Left cardiac atrium (tissue), 4 donors: Measurements from ENCODE around the gene ERMAP. TPM values are rescaled to one million over a fixed set of nuclear protein-coding genes. Genes with fewer than 3 reads are reported as not detected.
"Not testable (repeated sequence)": the region's sequence is repeated elsewhere in the genome, so short reads cannot be mapped to it uniquely, and the experiment has no call there.

Experiments used
- ATAC-seq, 2 donors: fragments of 200-7000 bp; cut with Tn5 transposase; one replicate each; pipeline ENCODE4 v1.9.1; 2020; ENCODE audit warnings: mild to moderate bottlenecking in 2 of 2, moderate library complexity in 2 of 2
- DNase-seq: peaks from one replicate; pipeline ENCODE4 v3.0.0-alpha.2; 2020
- intact Hi-C, 2 donors: fragments of 100-400 bp; cut with DNase I; formaldehyde crosslinking; loops; one replicate each; pipeline versions ENCODE4 v1.14.1 to v1.15.1; 2022 to 2023
- total RNA-seq, 2 donors: library from RNA; stranded (reverse); fragmentation: NEBNext Ultra II Directional; extraction: Animal tissue kit (Norgen Biotek cat#: 25700); gene quantifications; one replicate each; pipeline ENCODE4 v1.2.1, GENCODE V29; 2021
- donor health status: DM: no; HTN: yes; CAD: no.
- donor health status: DM: no; HTN: yes; CAD: no; lungs with severe emphysema.
- donor health status: DM: yes; HTN: yes; CAD: no.
- donor health status: Dilated cardiomyopathy.

Gene ERMAP
- total RNA-seq, 2 donors from 2014 or later, result 4.0 to 4.3 TPM

- ATAC-seq, DNase-seq, intact Hi-C loops: not testable (repeated sequence)
Observed at GRCh38 chr1:42859366-42859765, 42.4 kb downstream of the ERMAP start.

GRCh38 chr1:42860339-42861013, 43.6 kb downstream of the ERMAP start:
- no peak for DNase-seq
- intact Hi-C loops, result no loop called here
- ATAC-seq, result no peak

GRCh38 chr1:42861014-42861399, 44.1 kb downstream of the ERMAP start:
- DNase-seq (no peak), ATAC-seq (no peak)
- intact Hi-C loops, result no loop called here

GRCh38 chr1:42866549-42866948, 49.6 kb downstream of the ERMAP start:
- no peak for ATAC-seq
- no peak for DNase-seq
- intact Hi-C loops, result no loop called here

GRCh38 chr1:42868466-42868865, 51.5 kb downstream of the ERMAP start:
- DNase-seq, ATAC-seq, intact Hi-C loops: not testable (repeated sequence)

GRCh38 chr1:42869254-42869653, 52.3 kb downstream of the ERMAP start:
- DNase-seq, ATAC-seq, intact Hi-C loops: not testable (repeated sequence)

- DNase-seq, ATAC-seq, intact Hi-C loops: not testable (repeated sequence)
Observed at GRCh38 chr1:42869751-42870150, 52.8 kb downstream of the ERMAP start.

- intact Hi-C loops, ATAC-seq, DNase-seq: not testable (repeated sequence)
Observed at GRCh38 chr1:42873108-42873507, 56.2 kb downstream of the ERMAP start.

- DNase-seq (no peak), ATAC-seq (no peak)
- intact Hi-C loops, result no loop called here
Observed at GRCh38 chr1:42873670-42874069, 56.7 kb downstream of the ERMAP start.

GRCh38 chr1:42876009-42876408, 59.1 kb downstream of the ERMAP start:
- intact Hi-C loops, result no loop called here

GRCh38 chr1:42877380-42877779, 60.5 kb downstream of the ERMAP start:
- ATAC-seq, result no peak
- intact Hi-C loops, result no loop called here
- DNase-seq, result no peak

More at GRCh38 chr1:42876009-42876408, 59.1 kb downstream of the ERMAP start:
- no peak for ATAC-seq
- DNase-seq, result no peak

GRCh38 chr1:42880384-42880783, 63.5 kb downstream of the ERMAP start:
- no peak for DNase-seq
- no peak for ATAC-seq
- intact Hi-C loops, result no loop called here

GRCh38 chr1:42886046-42886739, 69.3 kb downstream of the ERMAP start:
- ATAC-seq, result no peak
- no peak for DNase-seq
- intact Hi-C loops, result no loop called here

GRCh38 chr1:42886800-42887199, 69.9 kb downstream of the ERMAP start:
- intact Hi-C loops, result no loop called here
- no peak for ATAC-seq

GRCh38 chr1:42887366-42887765, 70.4 kb downstream of the ERMAP start:
- no peak for ATAC-seq

More at GRCh38 chr1:42886800-42887199, 69.9 kb downstream of the ERMAP start:
- no peak for DNase-seq

GRCh38 chr1:42888013-42888633, 71.2 kb downstream of the ERMAP start:
- DNase-seq, result no peak
- intact Hi-C loops, result no loop called here
- ATAC-seq, result no peak

More at GRCh38 chr1:42887366-42887765, 70.4 kb downstream of the ERMAP start:
- DNase-seq, result no peak
- intact Hi-C loops, result no loop called here

- intact Hi-C loops, result no loop called here
Observed at GRCh38 chr1:42889264-42889663, 72.3 kb downstream of the ERMAP start.

GRCh38 chr1:42891465-42892138, 74.7 kb downstream of the ERMAP start:
- intact Hi-C loops, result no loop called here
- ATAC-seq (no peak), DNase-seq (no peak)

More at GRCh38 chr1:42889264-42889663, 72.3 kb downstream of the ERMAP start:
- DNase-seq, result no peak
- no peak for ATAC-seq
